CD4-positive, alpha-beta T cell treated with Interferon gamma for 1 hour (primary cell): Measurements from ENCODE around the gene INSRR.

Source experiments
- DNase-seq: peaks from one replicate; pipeline ENCODE4 v3.0.0-alpha.2; 2020

Gene INSRR

GRCh38 chr1:156822680-156823079 is 36.2 kb downstream of the INSRR start:
- DNase-seq = no peak

DNA sequence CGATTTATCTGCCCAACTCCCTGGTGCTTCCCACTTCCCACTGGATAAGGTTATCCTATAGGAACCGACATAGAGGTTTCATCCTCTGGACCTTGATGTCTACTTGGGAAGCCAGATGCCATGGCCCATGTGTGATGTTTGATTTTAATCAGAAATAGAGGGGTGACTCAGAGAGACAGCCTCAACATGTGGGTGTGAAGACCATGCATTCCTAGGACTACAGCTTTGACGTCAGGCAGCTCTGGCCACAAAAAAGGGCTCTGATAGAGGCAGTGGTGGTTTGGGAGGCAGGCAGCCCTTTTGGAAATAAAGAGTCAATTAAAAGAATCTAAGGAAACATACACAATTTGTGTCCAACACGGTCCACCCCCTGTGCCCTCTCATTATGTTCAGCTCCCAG is 37.1 kb downstream of the INSRR start:
- no peak for DNase-seq

DNA sequence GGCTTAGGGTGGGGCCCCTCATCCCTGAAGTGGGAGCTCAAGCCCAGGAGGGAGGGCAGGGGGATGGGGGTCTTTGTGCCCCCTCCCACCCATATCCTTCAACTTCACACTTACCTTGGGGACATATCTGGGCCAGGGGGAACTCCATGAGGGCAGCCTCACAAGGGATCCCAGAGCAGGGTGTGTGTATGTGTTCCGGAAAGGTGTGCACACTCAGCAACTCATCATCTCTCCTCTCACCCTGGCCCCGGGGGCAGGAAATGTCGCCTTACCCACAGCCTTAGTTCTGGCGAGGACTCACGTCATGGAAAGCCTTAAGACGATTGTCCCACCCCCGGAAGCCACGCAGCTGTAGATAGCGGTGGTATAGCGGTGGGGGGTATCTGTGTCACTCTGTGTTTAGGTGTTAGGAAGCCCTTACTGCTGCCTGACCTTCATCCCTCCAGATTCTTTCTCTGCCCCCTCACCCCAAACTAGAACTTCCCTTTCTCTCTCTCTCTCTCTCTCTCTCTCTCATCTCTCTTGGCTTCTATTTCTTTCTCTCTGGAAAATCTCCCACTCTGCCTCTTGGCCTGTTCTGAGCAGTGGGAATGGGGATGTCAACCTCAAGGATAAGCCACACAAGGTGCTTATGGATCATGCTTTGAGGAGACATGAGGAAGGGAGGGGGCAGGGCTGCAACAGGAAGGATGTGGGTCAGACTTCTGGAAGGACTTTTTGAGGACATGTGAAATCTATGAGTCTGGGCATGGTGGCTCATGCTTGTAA is 42.2 kb downstream of the INSRR start, which contains the start of gene SH2D2A:
Gene SH2D2A (minus strand): TSS at position 288 of the 768 bp plus-strand sequence. CDS start 140 bp downstream, at position 148.
- peak; percentile 96 for DNase-seq

DNA sequence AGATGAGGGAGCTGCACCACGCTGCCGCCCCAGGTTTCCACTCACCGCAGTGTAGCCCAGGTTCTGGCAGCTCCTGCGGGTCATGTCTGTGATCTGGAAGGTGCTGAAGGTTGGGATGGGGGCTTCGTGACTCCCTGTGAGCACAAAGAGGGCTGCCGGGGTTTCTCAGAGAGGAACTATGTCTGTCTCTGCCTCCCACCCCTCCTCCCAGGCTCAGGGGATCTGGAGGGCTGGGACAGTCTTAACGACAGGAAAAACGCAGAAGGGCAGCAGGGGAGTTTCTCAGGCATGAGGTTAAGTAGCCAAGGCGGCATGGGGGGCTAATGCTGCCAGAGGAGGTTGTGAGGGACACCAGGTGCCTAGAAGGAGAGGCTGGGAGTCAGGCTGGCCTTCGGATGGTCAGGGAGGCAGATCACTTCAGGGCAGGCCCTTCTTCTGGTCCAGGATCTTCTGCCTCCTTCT is 42.9 kb downstream of the INSRR start:
- no peak for DNase-seq

- no peak for DNase-seq
Measured at GRCh38 chr1:156815307-156815826, 43.5 kb downstream of the INSRR start.

DNA sequence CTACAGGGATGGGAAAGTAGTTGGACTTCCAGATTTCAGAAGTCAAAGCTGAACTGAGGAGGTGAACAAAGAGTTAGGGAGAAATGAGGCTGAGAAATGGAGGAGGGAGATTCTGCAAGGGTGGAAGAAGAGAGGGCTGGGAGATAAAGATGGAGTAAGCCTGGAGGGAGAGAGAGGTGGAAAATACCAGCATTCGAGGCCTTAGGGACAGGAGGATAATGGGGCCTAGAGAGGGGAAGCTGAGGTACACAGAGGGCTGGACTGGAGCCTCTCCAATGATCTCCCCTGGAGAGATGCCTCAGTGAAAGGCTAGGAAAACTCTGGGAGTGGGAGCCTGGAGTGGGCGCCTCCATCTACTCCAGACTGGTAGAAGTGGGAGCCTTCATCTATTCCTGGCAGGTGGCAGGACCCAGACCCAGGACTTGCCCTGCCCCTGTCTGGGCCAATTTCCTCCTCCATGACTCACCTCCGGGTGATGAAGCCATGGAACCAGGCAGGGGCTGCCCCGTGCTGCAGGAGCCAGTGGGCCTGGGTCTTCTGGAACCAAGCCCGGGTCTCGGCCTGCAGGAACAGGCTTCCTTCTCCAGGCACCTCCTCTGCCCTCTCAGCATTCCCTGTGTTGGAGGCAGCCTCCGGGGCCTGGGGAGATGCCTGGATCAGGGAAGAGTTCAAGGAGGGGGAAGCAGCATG is 44.2 kb downstream of the INSRR start:
- DNase-seq = peak; percentile 25

DNA sequence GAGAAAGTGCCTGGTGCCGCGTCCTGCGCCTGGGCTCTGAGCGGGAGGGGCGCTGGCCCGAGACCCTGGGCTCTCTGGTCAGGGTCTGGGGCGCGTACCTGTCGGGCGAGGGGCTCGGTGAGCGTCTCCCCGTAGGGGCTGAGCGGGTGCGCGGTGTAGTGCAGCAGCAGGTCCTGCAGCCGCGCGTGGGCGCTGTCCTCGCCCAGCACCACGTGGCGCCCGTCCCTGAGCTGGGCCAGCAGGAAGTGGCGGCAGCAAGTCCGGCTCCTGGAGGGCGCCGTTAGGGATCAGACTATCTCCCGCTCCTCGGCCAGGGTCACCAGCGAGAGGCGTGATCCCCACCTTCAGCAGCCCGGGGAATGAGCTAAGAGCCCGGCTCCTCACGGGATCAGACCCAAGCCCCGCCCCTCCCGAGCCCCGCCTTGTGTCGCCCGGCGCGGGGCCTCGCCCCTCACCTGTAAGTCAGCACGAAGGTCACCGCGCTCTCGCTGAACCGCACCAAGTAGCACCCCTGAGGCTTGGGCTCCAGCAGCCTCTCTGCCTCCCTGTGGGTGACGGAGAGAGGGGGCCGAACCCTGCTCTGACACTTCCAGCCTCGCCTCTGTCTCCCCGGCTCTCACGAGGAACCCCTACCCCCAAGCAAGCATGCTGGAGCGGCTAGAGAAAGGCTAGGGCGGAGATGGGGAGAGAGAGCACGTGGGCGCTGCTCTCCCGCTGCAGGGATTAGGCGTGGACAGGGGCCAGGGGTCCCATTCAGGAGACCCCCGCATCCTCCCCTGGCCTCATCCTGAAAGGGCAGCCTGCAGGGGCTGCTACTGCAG is 45.0 kb downstream of the INSRR start:
- peak; percentile 65 for DNase-seq

- no peak for DNase-seq
Measured at GRCh38 chr1:156813298-156813697, 45.6 kb downstream of the INSRR start.

GRCh38 chr1:156812293-156812990 is 46.5 kb downstream of the INSRR start:
- DNase-seq = no peak

- no peak for DNase-seq
Measured at GRCh38 chr1:156811168-156811567, 47.7 kb downstream of the INSRR start.

- DNase-seq = no peak
Measured at GRCh38 chr1:156809711-156810366, 49.1 kb downstream of the INSRR start.

DNA sequence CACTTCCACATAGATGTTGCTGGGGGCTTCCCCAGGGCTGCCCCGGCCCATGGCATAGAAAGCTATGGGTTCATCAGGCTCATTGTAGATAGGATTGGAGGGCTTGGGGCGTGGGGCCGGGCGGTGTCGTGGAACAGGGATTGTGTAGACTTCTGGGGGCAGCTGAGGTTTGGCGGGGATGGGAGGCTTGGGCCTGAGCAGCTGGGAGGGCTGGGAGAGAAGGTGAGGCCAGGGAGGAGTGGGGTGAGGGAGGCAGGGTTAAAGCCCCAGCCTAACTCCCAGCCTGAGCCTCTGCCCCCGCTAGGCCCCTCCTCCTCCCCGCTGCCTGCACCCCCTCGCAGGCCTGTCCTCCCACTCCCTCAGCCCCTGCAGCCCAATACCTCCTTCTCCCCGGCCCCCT is 49.6 kb downstream of the INSRR start:
- no peak for DNase-seq

DNA sequence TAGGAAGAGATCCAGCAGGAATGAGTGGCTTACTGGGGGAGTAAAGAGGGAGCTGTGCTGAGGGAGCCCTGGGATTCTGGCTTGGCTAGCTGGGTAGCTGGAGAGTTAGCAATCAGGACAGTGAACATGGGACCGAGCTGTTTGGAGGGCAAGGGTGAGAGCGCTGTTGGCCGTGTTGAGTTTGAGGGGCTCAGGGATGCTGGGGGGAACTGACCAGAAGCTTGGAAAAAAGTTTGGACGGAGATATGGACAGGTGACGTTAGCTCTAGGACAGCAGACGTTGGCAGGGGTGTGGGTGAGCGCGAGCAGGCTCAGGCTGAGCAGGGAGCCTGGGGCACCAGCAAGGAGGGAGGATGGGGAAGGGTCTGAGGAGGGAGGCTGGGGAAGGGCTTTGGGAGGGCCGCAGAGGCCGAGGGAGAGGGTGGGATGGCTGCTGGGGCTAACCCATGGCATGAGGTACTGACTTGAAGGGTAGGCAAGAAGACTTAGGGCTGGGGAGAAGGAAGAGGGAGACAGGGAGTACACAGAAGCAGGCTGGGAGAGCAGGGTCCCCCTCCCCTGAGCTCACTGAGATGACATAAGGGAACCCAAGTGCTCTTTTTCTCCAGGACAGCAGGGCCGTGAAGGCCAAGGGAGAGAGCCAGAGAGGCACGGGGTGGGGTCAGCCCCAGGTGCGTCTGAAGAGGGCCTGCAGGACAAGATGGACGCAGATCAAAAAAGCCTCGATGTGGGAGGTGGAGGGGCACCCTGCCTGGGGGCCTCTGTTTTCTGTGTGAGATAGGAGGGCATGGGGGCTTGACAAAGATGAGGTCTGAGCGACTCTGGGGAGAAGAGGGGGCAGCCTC is 50.5 kb downstream of the INSRR start:
- DNase-seq = no peak

DNA sequence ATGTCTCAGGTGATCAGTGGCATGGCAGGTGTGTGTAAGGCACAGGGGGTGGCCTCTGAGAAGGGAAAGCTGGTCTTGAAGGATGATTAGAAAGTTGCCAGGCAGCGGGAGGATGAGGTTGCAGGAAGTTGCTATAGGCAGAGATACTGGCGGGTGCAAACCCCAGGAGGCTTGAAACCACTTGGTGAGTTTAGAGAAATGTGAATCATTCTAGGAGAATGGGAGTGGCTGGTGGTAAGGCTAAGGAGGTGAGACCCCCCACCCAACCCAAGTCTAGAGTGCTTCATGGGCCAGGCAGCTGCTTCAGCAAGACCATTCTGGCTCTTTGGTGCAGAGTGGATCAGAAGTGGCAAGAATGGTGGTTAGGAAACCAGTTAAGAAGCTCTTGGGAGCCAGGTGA is 51.3 kb downstream of the INSRR start:
- DNase-seq = no peak

DNA sequence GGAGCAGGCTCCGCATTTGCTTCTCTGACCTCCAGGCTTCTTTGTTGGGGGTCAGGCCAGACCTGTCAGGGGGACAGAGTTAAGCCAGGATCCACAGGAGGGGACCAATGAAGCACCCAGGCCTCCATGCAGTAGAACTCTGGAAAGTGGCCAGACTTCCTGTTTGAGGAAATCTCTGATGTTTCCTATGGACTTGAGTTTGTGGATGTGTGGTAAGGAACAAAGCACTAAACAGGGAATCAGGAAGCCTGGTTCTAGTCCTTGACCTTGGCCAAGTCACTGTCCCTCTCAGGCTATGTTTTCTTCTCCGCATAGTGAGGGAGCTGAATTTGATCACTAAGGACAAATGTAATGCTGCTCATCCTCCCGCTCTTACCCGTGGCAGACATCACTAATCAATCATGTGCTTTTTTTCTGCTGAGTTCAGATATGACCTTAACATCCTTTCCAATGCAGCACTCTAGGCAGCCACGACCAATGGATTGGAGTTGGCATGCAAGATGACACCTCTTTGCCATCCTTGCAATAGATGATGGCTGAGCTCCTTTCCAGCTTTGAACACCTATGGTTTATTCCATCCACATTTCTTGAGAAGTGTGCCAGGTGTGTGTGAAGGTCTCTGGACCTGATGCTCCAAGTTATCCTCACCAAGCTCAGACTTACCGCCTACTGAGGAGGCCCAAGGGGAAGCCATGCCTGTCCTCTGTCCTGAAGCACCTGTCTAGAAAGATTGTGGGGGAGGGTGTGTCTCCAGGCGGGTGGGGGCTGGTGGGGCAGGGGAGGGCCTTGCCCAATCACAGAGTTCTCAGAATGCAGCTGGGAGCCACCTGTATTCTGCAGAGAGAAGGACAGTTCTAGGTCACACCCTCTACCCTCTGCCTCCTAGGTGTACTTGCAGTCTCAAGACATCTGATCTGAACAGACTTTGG is 52.1 kb downstream of the INSRR start:
- no peak for DNase-seq

DNA sequence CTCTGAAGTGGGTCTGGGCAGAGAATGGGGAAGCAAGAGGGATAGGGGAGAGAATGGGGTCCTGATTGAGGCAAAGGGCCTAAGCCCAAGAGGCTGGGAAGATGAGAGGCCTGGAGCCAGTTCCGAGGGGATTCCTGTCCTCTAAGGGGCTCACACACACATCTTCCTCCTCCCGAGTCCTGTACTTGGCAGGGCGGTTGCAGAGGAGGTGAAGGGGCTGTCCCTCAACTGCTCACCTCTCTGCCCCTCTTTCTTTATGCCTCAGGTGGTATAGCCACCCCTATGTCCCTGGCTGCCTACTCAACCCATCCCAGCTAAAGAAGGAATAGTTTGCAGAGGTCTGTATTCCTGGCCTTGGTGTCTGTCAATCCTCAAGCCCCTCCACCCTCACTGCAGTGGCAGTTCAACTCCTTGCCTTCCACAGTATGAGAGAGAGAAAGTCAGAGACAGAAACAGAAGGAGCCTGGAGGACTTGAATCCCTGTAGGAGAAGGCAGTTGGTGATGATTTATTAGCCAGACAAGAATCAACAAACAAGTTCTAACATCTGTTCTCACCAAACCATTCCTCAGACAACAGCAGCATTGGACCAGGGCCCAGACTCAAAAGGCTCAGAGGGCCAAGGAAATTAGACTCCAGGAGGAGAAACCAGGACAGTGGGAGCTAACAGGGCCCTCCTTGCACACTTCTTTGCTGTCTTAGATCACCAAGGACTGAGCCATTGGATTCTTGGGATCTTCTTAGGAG is 53.0 kb downstream of the INSRR start:
- no peak for DNase-seq

DNA sequence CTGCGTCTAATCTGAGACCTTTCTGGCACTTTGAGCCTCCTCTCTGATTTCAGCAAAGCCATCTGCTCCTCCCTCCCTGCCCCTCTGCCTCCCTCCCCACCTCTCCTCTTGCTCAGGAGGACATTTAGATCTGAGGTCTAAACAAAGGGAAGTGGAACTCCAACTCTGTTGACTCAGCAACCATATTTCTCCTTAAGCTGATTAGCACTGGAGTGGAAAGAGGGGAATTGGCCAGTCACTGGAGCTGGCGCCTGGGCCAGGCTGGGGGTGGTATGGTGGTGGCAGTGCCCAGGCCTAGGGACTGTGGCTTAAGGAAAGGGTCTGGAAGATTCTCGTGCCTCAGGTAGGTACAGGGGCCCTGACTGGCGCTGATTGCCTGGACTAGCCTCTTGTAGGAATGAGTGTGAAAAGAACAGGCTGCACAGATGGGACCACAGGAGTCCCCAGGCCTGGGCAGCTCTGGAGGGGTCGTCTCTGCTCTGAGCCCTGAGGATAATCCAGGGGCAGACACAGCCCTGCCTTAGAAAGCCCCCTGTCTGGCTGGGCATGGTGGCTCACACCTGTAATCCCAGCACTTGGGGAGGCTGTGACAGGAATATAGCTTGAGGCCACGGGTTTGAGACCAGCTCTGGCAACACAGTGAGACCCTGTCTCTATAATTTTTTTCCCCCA is 54.2 kb downstream of the INSRR start:
- no peak for DNase-seq

DNA sequence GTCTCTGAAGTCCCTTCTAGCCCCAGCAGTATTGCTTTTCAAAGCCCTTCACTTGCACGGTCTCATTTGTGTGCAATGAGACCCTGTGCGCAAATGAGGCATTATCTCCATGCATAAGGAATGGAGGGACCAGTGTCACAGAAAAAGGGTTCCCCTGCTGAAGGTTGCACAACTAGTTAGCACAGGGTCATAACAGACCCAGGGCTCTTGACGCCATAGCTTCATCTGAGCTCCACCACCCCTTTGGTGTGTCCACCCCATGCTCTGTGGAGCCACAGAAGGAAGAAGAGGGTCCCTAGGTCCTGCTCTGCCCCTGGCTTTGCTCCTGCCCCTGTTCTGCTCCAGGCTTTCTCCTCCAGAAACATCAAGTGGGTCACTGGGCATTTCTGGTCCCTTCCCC is 54.9 kb downstream of the INSRR start:
- DNase-seq = no peak
